ENCODE results near the gene MAGI1.

DNA sequence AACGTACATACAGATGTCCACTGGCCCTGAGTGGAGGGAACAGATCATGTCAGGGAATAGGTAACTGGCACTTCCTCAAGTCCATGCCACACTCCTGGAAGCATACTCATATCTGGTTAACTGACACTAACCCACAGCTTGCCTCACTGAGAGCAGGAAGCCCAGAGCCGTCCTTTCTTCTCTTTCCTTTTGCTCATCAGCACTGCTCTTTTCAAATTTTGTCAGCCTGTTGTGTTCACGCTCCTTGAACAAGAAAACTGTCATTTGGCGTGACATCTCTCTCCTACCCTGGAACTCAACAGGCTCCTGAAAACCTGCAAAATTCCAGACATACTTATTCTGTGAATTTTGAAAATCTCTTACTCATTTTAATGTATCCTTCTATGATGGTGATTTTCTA is 360.2 kb downstream of the MAGI1 start:
- TF ChIP-seq CTCF (IDR thresholded peaks at IDR 0.05; ENCODE audit: insufficient read depth, low read length, poor library complexity, severe bottlenecking) (no peak), EZH2phosphoT487 (conservative IDR thresholded peaks at IDR 0.05; ENCODE audit: low read length) (no peak)
